Gastrocnemius medialis (tissue), 4 donors: ENCODE measurements around the gene AHDC1.

ENCODE experiments used
- CTCF ChIP-seq, 5 experiments: fragments of 450-650 bp in 3 of 5; fragments of 200-600 bp in 2 of 5; sonication (generic) in 2 of 5; IDR thresholded peaks in 4 of 5; conservative IDR thresholded peaks in 1 of 5; 1 replicate in 4 of 5; 2 replicates in 1 of 5; pipeline ENCODE4 v1.5.1; 2016 to 2019; ENCODE audit warnings: antibody characterized with exemption in 5 of 5, mild to moderate bottlenecking in 3 of 5, moderate library complexity in 3 of 5
- POLR2A ChIP-seq, 2 donors: fragments of 450-650 bp; IDR thresholded peaks; one replicate each; pipeline ENCODE4 v1.6.1; 2017; ENCODE audit warnings: antibody characterized with exemption in 2 of 2, mild to moderate bottlenecking in 2 of 2, moderate library complexity in 2 of 2

- TF ChIP-seq CTCF (IDR thresholded peaks at IDR 0.05 in 4 of 5, conservative IDR thresholded peaks at IDR 0.05 in 1 of 5): peak in 1 of 5 experiments; percentile 20
- TF ChIP-seq POLR2A (IDR thresholded peaks at IDR 0.05): peak; percentile 35 to 50
Observed at GRCh38 chr1:27527890-27528817, 75.8 kb downstream of the AHDC1 start.
